ENCODE results near the gene PDE8A. TPM values are rescaled to one million over a fixed set of nuclear protein-coding genes. Genes with fewer than 3 reads are reported as not detected.
A peak's percentile ranks its signal among the peaks of the same experiment; 100 is the strongest.

The PDE8A gene
- polyA plus RNA-seq, 1 experiment, result 48.4 TPM

GRCh38 chr15:84951736-84952135, 29.9 kb upstream of the PDE8A start:
- Histone ChIP-seq H3K27ac (ENCODE audit: low read depth, low read length) (no peak overlapping the region), H3K9me3 (ENCODE audit: control insufficient read depth, insufficient read depth, low read length) (no peaks in the 10 kb centered on the region), H3K4me3 (ENCODE audit: low read depth, low read length) (no peak overlapping the region), H3K27me3 (ENCODE audit: control insufficient read depth, insufficient read depth, low read length) (no peaks in the 10 kb centered on the region)
- POLR2A ChIA-PET, result no interaction called here
- no peak for TF ChIP-seq CTCF (IDR thresholded peaks at IDR 0.05; ENCODE audit: low read depth, low read length)
- DNase-seq (ENCODE audit: low read depth, low spot score), result no peak
- CTCF ChIA-PET, result interaction anchor here (0.6 kb wide), 1 partner anchor 364 kb away, joined by 3 read pairs; no protein-coding TSS in a partner anchor

DNA sequence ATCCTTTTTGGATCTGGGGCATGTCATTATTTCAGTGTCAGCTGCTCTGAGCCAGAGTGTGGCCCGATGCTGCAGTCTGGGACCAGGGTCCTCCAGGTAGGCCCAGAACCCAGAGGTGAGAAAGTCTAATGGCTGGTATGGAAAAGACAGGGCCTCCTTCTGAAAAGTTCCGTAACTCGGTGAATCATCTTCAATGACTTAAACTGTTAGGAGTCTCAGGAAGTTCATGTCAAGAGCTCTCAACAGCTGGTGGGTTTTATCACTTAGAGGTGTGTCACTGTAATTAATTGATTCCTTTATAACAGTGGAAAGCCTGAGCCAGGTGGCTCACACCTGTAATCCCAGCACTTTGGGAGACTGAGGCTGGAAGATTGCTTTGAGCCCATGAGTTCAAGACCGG, 28.5 kb upstream of the PDE8A start:
- no peak for DNase-seq (ENCODE audit: low read depth, low spot score)
- Histone ChIP-seq H3K27ac (ENCODE audit: low read depth, low read length) (no peak overlapping the region), H3K9me3 (ENCODE audit: control insufficient read depth, insufficient read depth, low read length) (no peaks in the 10 kb centered on the region), H3K27me3 (ENCODE audit: control insufficient read depth, insufficient read depth, low read length) (no peaks in the 10 kb centered on the region), H3K4me3 (ENCODE audit: low read depth, low read length) (no peak overlapping the region)
- ChIA-PET CTCF (interaction anchor here (1.0 to 2.6 kb wide), 2 partner anchors 91 to 216 kb away, joined by 3 to 24 read pairs; no protein-coding TSS in a partner anchor), POLR2A (no interaction called here)
- TF ChIP-seq CTCF (IDR thresholded peaks at IDR 0.05; ENCODE audit: low read depth, low read length), result no peak

DNA sequence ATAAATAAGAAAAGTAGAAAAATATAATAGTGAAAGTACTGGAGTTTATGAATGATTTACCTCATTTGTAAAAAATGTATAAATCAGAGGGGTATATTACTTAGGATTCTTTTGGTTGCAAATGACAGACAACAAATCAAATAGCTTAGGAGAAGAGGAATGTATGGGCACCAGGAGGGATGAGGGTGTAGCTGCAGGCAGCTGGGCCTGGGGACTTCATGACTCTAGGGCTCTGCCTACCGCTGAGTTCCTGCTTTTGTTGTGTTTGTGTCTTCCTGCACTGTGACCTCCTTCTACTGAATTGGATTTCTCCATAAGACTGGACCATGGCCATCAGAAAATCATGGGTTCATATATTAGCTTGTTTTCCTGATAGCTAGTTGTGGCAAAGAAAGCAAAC, 27.9 kb upstream of the PDE8A start:
- TF ChIP-seq CTCF (IDR thresholded peaks at IDR 0.05; ENCODE audit: low read depth, low read length), result no peak
- ChIA-PET POLR2A (no interaction called here), CTCF (interaction anchor here (0.6 to 2.6 kb wide), 5 partner anchors 84 to 373 kb away, joined by 3 to 24 read pairs (median 3); partner anchors contain the start of gene NMB)
- no peak for DNase-seq (ENCODE audit: low read depth, low spot score)
- H3K27ac ChIP-seq (ENCODE audit: low read depth, low read length), result no peak overlapping the region
- H3K27me3 ChIP-seq (ENCODE audit: control insufficient read depth, insufficient read depth, low read length), result no peaks in the 10 kb centered on the region
- no peak overlapping the region for H3K4me3 ChIP-seq (ENCODE audit: low read depth, low read length)
- no peaks in the 10 kb centered on the region for H3K9me3 ChIP-seq (ENCODE audit: control insufficient read depth, insufficient read depth, low read length)

GRCh38 chr15:84955089-84955848, 26.4 kb upstream of the PDE8A start:
- ChIA-PET CTCF (interaction anchor here (0.6 to 2.6 kb wide), 9 partner anchors 26 to 396 kb away, joined by 3 to 24 read pairs (median 6); no protein-coding TSS in a partner anchor), POLR2A (interaction anchor here (0.6 kb wide), 2 partner anchors 25 to 85 kb away, joined by 3 read pairs; no protein-coding TSS in a partner anchor)
- Histone ChIP-seq H3K4me3 (ENCODE audit: low read depth, low read length) (peak overlapping the region; percentile 23; the same call in 1 of the 2 replicates), H3K27ac (ENCODE audit: low read depth, low read length) (no peak overlapping the region), H3K27me3 (ENCODE audit: control insufficient read depth, insufficient read depth, low read length) (no peaks in the 10 kb centered on the region), H3K9me3 (ENCODE audit: control insufficient read depth, insufficient read depth, low read length) (no peaks in the 10 kb centered on the region)
- TF ChIP-seq CTCF (IDR thresholded peaks at IDR 0.05; ENCODE audit: low read depth, low read length), result peak; percentile 94
- peak; percentile 52 for DNase-seq (ENCODE audit: low read depth, low spot score)

GRCh38 chr15:84956199-84956598, 25.5 kb upstream of the PDE8A start:
- DNase-seq (ENCODE audit: low read depth, low spot score), result no peak
- Histone ChIP-seq H3K27me3 (ENCODE audit: control insufficient read depth, insufficient read depth, low read length) (no peaks in the 10 kb centered on the region), H3K4me3 (ENCODE audit: low read depth, low read length) (no peak overlapping the region), H3K27ac (ENCODE audit: low read depth, low read length) (no peak overlapping the region), H3K9me3 (ENCODE audit: control insufficient read depth, insufficient read depth, low read length) (no peaks in the 10 kb centered on the region)
- TF ChIP-seq CTCF (IDR thresholded peaks at IDR 0.05; ENCODE audit: low read depth, low read length), result no peak
- ChIA-PET POLR2A (no interaction called here), CTCF (interaction anchor here (0.7 to 1.2 kb wide), 5 partner anchors 18 to 1391 kb away, joined by 3 to 14 read pairs (median 4); no protein-coding TSS in a partner anchor)
